Measurements from ENCODE around the gene TLE2.
A peak's percentile ranks its signal among the peaks of the same experiment; 100 is the strongest.
"Not testable (repeated sequence)": the region's sequence is repeated elsewhere in the genome, so short reads cannot be mapped to it uniquely, and the experiment has no call there.

The TLE2 gene

DNA sequence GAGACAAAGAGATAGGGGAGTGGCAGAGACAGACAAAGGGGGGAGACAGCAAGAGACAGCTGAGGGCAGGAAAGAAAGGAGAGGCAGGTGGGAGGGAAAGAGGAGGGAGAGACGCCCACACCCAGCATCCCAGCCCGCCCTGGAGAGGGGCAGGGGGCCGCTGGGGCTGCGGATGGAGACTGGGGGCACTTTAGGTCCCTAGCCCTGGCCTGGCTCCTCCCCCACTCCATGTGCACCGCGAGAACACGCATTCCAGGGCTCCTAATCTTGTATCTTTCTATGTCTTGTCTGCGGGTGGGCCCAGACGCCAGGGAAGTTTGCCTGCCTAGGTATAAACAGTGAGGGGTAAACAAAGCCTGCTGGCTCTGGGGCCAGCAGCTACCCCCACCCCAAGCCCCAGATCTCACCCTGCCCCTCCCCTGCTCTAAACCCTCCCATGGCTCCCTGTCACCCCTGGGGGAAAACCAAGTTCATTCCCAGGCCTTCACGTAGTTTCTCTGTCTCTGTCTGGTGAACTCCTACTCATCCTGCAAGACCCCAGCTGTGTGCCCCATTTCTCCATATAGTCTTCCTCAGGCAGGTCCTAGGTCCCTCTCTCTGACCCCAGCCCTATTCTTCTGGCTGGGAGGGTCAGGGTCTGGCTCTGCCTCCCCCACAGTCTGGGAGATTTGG lies 27.5 kb upstream of the TLE2 start:
- DNase-seq: no peak

DNA sequence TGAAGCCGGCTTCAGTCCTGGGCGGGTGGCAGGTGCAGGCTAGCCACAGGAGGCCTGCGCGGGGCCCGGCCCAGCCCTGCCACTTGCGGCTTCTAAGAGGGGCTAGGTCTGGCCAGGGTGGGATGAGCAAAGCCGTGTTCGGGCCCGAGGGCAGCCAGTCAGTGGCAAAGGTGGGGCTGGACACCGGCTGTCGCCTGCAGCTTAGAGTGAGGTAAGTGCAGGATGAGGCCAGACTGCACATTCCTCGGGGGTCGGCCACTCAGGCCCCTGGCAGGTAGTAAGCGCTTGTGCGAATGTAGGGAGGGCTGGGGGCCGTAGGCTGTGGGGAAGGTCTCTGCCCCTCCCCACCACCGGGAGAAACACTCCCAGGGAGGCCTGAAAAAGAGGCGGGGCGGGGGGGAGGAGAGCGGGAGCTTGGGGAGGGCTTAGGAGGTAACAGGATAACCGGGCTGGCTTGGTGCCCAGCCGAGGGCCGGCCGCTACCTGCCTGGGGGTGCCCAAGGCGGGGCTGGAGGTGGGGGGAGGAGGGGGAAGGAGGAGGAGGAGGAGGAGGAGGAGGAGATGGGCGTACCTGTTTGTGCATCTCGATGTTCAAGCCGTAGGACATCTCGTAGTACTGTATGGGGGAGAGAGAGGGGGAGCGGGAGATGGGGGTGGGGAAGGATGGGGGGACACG lies 26.8 kb upstream of the TLE2 start:
- peak in 1 of 56 donors; percentile 33 for DNase-seq

DNA sequence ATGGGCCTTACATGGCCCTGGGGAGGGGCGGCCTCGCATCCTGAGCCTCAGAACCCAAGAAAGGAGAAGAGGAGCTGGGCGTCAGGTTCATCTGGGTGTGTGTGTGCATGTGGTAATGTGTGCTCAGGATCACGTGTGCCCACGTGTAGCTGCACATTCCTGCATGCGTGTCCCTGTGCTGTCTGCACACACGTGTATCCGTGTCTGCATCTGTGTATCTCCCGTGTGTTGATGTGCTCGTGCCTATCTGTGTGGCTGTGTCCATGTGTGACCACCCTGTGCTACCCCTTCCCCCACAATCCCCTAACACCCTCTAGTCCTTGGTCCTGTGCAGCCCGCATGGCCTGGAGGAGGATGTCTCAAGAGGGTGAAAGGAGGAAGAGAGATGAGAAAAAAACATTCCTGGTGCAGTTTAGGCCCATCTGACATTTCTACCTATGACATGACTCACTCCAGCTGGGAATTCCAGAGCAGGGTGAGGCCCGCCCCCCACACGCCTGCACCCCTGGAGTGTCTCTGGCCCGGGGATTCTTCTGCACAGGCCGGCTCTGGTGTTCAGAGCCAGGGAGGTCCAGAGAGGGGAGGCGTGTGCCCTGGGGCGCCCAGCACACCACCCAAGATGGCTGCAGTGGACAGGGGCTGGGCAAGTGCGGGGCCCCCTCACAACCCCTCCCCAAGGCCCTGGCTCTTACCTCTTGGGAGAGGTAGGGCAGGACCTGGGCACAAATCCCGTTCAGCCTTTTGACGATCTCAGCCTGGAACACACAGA lies 26.1 kb upstream of the TLE2 start:
- DNase-seq: no peak

GRCh38 chr19:3054265-3054971 lies 25.3 kb upstream of the TLE2 start:
- no peak for DNase-seq

DNA sequence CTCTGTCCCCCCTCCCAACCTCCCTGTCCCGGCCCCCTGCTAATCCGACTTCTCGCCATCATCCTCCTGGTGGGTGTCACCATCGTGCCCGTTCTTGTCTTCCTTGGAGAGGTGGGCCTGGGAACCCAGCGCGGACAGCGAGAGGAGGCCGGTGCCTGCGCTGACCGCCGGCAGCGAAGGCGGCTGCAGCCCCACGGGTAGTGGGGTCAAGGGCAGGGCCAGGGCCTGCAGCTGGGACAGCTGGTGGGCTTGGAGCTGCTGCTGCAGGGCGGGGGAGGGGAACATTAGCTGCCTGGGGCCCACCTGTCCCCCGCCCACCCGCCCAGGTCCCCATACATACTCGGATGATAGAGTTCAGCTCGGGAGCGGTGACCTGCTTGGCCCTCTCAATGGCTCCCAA lies 24.7 kb upstream of the TLE2 start:
- no peak for DNase-seq

DNA sequence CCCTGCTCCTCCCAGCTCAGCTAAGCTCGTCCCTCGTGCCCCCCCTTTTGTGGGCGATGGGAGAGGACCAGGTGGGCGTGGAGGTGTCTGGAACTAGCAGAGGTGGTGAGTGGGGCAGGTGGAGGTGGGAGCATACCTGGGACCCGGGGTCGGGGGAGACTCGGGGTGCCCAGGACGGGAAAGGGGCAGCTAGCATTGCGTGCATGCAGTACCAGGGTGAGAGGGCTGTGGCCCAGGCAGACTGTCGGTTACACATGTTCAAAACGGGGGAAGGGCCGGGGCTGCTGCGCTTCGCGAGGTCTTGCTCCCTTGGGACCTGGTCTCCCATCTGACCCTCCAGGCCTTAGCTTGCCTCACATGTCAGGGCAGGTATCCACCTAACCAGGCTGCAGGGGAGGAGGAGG lies 24.1 kb upstream of the TLE2 start:
- DNase-seq: no peak

DNA sequence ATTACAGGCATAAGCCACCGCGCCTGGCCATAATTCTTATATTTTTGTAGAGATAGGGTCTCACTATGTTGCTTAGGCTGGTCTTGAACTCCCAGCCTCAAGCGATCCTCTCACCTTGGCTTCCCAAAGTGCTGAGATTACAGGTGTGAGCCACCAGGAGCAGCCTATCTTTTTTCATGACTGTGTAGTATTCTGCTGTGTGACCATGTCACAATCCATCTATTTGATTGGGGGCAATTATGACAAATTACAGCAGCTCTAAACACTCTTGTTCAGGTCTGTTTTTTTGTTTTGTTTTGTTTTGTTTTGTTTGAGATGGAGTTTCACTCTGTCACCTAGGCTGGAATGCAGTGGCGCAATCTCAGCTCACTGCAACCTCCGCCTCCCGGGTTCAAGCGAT lies 20.9 kb upstream of the TLE2 start:
- not testable (repeated sequence) for DNase-seq

- DNase-seq: no peak
Observed at GRCh38 chr19:3049089-3049488, 20.0 kb upstream of the TLE2 start.

GRCh38 chr19:3048190-3048533 lies 19.1 kb upstream of the TLE2 start:
- no peak for DNase-seq

- peak in 2 of 56 donors; percentile 1 to 15 for DNase-seq
Observed at GRCh38 chr19:3047496-3048189, 18.6 kb upstream of the TLE2 start.

- DNase-seq: peak in 3 of 56 donors; percentile 2 to 63 (median 28)
Observed at GRCh38 chr19:3046698-3047495, 17.8 kb upstream of the TLE2 start.

- DNase-seq: no peak
Observed at GRCh38 chr19:3045885-3046697, 17.0 kb upstream of the TLE2 start.

DNA sequence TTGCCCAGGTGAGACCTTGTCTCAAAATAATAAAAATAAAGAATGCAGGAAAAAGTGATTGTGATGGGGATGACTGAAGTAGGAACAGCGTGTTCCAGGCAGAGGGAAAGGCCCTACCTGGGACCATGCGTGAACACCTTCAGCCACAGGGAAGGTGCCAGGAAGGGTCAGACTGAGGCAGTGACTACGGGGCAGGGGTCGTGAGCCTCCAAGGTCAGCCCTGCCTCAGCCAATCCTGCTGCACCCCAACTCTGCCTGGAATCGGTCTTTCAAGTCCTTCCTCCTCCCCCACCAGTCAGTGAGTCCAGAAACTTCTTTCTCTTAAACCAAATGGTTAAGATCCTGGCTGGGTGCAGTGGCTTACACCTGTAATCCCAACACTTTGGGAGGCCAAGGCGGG lies 16.1 kb upstream of the TLE2 start:
- no peak for DNase-seq

DNA sequence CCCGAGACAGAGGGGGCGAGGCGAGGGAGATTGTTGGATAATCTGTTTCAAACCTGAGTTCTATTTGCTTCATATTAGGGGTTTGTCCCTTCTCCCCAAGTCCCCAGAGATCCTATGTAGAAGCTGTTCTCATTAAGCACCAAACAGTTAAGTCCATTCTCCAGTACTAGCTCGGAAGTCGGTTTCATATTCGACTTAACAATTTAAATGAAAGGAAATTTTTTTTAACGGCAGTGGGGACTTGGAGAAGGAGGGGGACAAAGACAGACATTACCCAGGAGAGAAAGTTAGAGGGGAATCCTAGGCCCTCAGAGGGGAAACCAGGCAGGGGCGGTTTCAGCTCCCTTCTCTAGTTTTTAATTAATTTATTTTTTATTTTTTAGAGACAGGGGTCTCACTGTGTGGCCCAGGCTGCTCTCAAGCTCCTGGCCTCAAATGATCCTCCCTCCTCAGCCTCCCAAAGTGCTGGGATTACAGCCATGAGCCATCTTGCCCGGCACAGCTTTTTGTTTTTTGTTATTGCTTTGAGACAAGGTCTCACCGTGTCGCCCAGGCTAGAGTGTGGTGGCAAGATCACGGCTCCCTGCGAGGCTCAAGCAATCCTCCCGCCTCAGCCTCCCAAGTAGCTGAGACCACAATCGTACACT lies 13.7 kb upstream of the TLE2 start:
- DNase-seq: no peak

DNA sequence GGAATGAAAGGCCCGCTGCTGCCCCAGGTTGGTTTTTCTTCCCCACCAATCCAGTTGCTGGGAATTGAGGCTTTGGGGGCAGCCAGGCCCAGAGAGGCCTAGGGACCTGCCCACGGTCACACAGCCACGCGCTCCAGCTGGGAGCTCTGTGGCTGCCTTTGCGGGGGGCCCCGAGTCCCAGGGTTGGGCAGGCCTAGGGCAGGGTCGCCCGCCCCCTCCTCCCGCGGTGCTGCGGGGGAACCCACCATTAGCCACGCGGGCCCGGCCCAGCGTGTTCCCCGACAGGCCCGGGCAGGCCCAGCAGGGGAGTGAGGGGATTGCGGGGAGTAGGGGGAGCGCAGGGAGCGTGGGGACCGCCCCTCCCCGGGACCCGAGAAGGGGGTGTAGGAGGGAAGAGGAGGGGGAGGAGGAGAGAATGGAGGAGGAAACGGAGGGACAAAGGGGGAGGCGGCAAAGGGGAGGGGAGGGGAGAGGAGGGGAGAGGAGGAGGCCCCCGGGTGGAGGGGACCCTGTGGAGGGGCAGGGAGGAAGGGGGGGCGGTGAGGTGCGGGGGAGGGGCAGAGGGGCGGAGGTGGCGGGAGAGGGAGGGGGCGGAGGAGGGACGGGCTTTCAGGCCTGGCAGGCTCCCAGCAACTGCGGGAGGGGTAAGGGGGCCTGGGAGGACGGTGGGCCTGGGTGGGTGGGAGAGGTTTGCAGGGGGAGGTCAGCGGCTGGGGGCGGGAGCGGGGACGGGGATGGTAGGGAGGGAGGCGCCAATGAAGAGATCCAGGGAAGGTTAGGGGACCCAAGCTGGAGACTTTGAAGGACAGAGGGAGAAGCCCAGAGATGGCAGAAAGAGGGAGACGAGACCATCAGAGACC lies 12.9 kb upstream of the TLE2 start:
- peak in 1 of 56 donors; percentile 24 for DNase-seq

GRCh38 chr19:3041327-3041726 lies 12.2 kb upstream of the TLE2 start:
- DNase-seq: no peak

DNA sequence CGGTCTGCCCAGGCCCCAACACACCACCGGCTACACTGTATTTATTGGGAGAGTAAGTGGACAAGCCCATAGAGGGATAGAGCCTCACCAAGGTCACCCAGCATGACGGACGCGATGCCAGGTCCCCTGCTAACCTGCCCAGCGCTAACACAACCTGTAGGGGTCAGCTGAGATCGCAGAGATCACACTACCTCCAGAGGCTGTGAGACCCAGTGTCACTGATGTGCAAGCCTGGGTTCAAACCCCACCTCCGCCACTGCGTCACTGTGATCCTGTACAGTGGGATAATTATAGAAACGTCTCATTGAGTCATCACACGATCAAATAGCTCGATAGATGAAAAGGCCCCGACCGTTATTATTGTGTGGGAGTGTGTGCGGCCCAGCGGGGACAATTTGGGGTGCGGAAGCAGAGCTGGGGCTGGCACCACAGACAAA lies 10.6 kb upstream of the TLE2 start:
- DNase-seq: peak in 1 of 56 donors; percentile 10

- DNase-seq: no peak
Observed at GRCh38 chr19:3039125-3039524, 10.0 kb upstream of the TLE2 start.
